ENCODE data around the gene TOP3B.

GRCh38 chr22:21909871-21910270 lies 72.7 kb downstream of the TOP3B start:
- no peak for TF ChIP-seq CTCF (conservative IDR thresholded peaks at IDR 0.05 in 1 of 2, IDR thresholded peaks at IDR 0.05 in 1 of 2; ENCODE audit: low read depth in 1 of 2, low read length in 2 of 2)
- no peak for TF ChIP-seq EZH2 (IDR thresholded peaks at IDR 0.05; ENCODE audit: low read length, missing control alignments)

All from fibroblast of lung (primary cell).